Heart right ventricle (tissue), 16 donors: ENCODE measurements around the gene HELB. TPM values are rescaled to one million over a fixed set of nuclear protein-coding genes. Genes with fewer than 3 reads are reported as not detected.

Experiments used
- ATAC-seq, 8 donors: fragments of 200-7000 bp; cut with Tn5 transposase; one replicate each; pipeline ENCODE4 v1.9.1; 2020; ENCODE audit warnings: mild to moderate bottlenecking in 8 of 8, moderate library complexity in 8 of 8, moderate number of reproducible peaks in 1 of 8
- DNase-seq, 2 donors: peaks; one replicate each; pipeline ENCODE4 v3.0.0-alpha.2; 2020
- H3K27ac ChIP-seq, 10 donors: fragments of 200-600 bp; sonication (generic) in 2 of 10; one replicate each; pipeline versions ENCODE4 v1.5.0 to v1.8.0; 2020 to 2022; ENCODE audit warnings: mild to moderate bottlenecking in 3 of 10
- H3K27me3 ChIP-seq, 7 donors: fragments of 200-600 bp; one replicate each; pipeline ENCODE4 v1.8.0; 2021 to 2022; ENCODE audit warnings: mild to moderate bottlenecking in 2 of 7
- H3K36me3 ChIP-seq, 9 donors: fragments of 200-600 bp; sonication (generic) in 1 of 9; one replicate each; pipeline versions ENCODE4 v1.5.0 to v1.8.0; 2020 to 2022; ENCODE audit warnings: mild to moderate bottlenecking in 2 of 9
- H3K4me1 ChIP-seq, 9 donors: fragments of 200-600 bp; sonication (generic) in 1 of 9; one replicate each; pipeline versions ENCODE4 v1.5.0 to v1.8.0; 2020 to 2022; ENCODE audit warnings: mild to moderate bottlenecking in 4 of 9
- H3K4me3 ChIP-seq, 10 donors: fragments of 200-600 bp; sonication (generic) in 2 of 10; one replicate each; pipeline versions ENCODE4 v1.5.0 to v1.8.0; 2020 to 2022; ENCODE audit warnings: mild to moderate bottlenecking in 7 of 10, moderate library complexity in 2 of 10
- H3K9me3 ChIP-seq, 11 donors: fragments of 200-600 bp in 10 of 11; sonication (generic) in 2 of 11; one replicate each; pipeline versions ENCODE4 v1.5.0 to v1.8.0; 2013 to 2022; ENCODE audit warnings: mild to moderate bottlenecking in 2 of 11, control low read depth in 1 of 11, moderate library complexity in 1 of 11
- WGBS, 2 donors: extraction: QIAGEN DNeasy Blood & Tissue Kit; methylation state at CpG; one replicate each; pipeline ENCODE4 v1.1.7; 2013; ENCODE audit warnings: inconsistent platforms in 1 of 2; 5-methylcytosine and 5-hydroxymethylcytosine counted together
- intact Hi-C, 10 donors: fragments of 100-400 bp; cut with DNase I; formaldehyde crosslinking; loops; one replicate each; pipeline versions ENCODE4 v1.11.1 to v1.14.2; 2022
- polyA plus RNA-seq, 2 donors: library from polyadenylated mRNA; stranded (reverse); fragments of 200-250 nt; gene quantifications; one replicate each; pipeline ENCODE4 v1.2.3, GENCODE V29; 2013
- total RNA-seq, 10 donors: library from RNA; stranded (reverse); fragmentation: NEBNext Ultra II Directional in 3 of 10; extraction: Animal tissue kit (Norgen Biotek cat#: 25700) in 3 of 10; gene quantifications; one replicate each; pipeline versions ENCODE4 v1.2.1 to v1.2.4, GENCODE V29; 2021 to 2023
- TF ChIP-seq, protein P1 (sequence below), 9 donors: fragments of 200-600 bp; sonication (generic) in 2 of 9; IDR thresholded peaks; one replicate each; pipeline versions ENCODE4 v1.5.0 to v1.8.0; 2021 to 2022; ENCODE audit warnings: antibody characterized with exemption in 9 of 9, mild to moderate bottlenecking in 5 of 9, moderate library complexity in 1 of 9
- donor health status: Arrhythmogenic right ventricular cardiomyopathy.
- donor health status: ischemic (EF 13 %, LVEDD 7.1; RV severe dilation, severe dysfunction).
- donor health status: healthy with polysubstance abuse.
- donor health status: DM: no; HTN: yes; CAD: no.
- donor health status: DM: no; HTN: no; CAD: no.
- donor health status: ischemic (EF 25% LVEDD 6.9; RV normal size, moderate dysfunction).
- donor health status: ischemic (EF 25% LVEDD 5.7; RV mildly dilated, moderate dysfunction).
- donor health status: healthy.
- donor health status: DM: yes; HTN: yes; CAD: no.
- donor health status: Ischemic cardiomyopathy.
- donor health status: ischemic (EF 35%, LVEDD 5.7; RV mildly dilated, moderate dysfunction).
- donor health status: nonischemic (EF 11% LVEDD 7.7; RV severe dilation, severe dysfunction).
- donor health status: DM: yes; HTN: yes; CAD: no.
- donor health status: PGD.
- donor health status: ischemic (EF 29% LVEDD 5.4; RV normal size, mild dysfunction).
- donor health status: nonischemic (EF 23%, LVEDD 6.1; RV moderate dilation, normal function).

The HELB gene
- total and polyA plus RNA-seq, 12 donors = 0.16 to 3.6 (median 0.82) TPM

DNA sequence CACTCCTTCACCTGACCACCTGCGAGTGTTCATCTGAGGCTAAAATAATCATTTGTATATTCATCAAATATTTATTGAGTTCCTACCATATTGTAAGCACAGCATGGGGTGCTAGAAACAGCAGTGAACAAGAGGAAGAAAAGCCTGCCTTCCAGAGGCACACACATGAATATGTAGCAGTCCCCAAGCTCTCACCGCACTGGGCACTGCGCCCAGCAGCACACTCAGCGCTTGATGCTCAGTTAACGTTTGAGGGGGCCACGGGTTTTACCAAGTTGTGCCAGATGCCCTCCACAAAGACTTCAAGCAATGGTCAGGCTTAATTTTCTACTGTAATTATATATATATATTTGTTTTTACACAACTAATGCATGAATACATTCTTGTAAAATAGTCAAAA is 52.0 kb downstream of the HELB start:
- TF ChIP-seq, protein P1, sequence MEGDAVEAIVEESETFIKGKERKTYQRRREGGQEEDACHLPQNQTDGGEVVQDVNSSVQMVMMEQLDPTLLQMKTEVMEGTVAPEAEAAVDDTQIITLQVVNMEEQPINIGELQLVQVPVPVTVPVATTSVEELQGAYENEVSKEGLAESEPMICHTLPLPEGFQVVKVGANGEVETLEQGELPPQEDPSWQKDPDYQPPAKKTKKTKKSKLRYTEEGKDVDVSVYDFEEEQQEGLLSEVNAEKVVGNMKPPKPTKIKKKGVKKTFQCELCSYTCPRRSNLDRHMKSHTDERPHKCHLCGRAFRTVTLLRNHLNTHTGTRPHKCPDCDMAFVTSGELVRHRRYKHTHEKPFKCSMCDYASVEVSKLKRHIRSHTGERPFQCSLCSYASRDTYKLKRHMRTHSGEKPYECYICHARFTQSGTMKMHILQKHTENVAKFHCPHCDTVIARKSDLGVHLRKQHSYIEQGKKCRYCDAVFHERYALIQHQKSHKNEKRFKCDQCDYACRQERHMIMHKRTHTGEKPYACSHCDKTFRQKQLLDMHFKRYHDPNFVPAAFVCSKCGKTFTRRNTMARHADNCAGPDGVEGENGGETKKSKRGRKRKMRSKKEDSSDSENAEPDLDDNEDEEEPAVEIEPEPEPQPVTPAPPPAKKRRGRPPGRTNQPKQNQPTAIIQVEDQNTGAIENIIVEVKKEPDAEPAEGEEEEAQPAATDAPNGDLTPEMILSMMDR (IDR thresholded peaks at IDR 0.05) = no peak
- Histone ChIP-seq H3K9me3 (no peaks in the 10 kb centered on the region), H3K4me3 (no peak overlapping the region), H3K27me3 (no peaks in the 10 kb centered on the region), H3K4me1 (no peaks in the 10 kb centered on the region), H3K27ac (no peak overlapping the region), H3K36me3 (peaks cover 0 to 6% (median 0%) of the 10 kb centered on the region in 9 donors)
- intact Hi-C loops = loop anchor here in 1 of 10 donors (5.0 kb wide), 1 partner anchor 343 kb away; no protein-coding TSS in a partner anchor
- DNase-seq (no peak), ATAC-seq (no peak)
- WGBS, 2 donors = 70 to 73% methylated on average over 6 of the region's 6 CpGs

DNA sequence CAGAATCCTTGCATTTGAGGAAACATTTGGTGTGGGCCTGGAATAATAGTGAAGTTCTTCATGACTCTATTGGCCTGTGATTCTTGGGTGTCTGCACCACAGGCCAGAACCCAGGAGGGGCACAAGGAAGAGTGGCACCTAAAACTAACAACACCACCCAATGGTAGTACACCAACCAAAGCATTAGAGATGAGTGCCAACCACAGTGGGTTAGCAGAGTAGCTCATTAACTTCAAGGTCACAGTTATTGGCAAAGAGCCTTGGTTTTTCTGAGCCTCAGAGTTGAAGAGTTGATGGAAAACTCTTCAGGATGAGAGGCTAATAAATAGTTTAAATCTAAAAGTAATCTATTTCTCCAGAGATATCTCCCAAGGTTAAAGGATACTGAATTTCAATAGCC is 57.0 kb downstream of the HELB start:
- no peak overlapping the region for H3K4me3 ChIP-seq
- DNase-seq (no peak), ATAC-seq (no peak)
- H3K4me1 ChIP-seq = no peaks in the 10 kb centered on the region
- no peaks in the 10 kb centered on the region for H3K36me3 ChIP-seq
- H3K27me3 ChIP-seq = no peaks in the 10 kb centered on the region
- H3K27ac ChIP-seq = no peak overlapping the region
- TF ChIP-seq, protein P1 (IDR thresholded peaks at IDR 0.05) = no peak
- intact Hi-C loops = no loop called here
- no peaks in the 10 kb centered on the region for H3K9me3 ChIP-seq

DNA sequence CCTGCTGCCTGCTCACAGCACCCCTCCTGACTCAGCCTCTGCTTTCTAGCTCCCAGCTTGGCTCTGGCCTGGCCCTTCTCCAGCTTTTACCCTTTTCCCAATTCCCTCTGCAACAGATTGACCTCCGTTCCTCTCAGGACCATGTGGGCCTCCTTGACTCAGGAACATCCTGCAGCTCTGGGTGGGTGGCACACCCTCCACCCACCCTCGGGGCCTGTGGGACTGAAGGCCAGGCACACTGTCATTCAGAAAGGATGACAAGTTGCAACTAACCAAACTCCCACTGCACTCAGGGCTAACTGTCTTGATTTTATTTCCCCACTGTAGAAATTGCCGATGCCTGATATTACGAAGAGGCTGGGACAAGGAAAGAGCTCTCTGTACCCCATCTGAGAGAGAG is 59.4 kb downstream of the HELB start:
- Histone ChIP-seq H3K4me1 (no peaks in the 10 kb centered on the region), H3K4me3 (no peak overlapping the region), H3K36me3 (no peaks in the 10 kb centered on the region), H3K9me3 (no peaks in the 10 kb centered on the region), H3K27me3 (no peaks in the 10 kb centered on the region), H3K27ac (no peak overlapping the region)
- ATAC-seq (no peak), DNase-seq (no peak)
- intact Hi-C loops = no loop called here
- 80 to 90% methylated on average over 4 of the region's 4 CpGs for WGBS, 2 donors
- TF ChIP-seq, protein P1 (IDR thresholded peaks at IDR 0.05) = no peak

DNA sequence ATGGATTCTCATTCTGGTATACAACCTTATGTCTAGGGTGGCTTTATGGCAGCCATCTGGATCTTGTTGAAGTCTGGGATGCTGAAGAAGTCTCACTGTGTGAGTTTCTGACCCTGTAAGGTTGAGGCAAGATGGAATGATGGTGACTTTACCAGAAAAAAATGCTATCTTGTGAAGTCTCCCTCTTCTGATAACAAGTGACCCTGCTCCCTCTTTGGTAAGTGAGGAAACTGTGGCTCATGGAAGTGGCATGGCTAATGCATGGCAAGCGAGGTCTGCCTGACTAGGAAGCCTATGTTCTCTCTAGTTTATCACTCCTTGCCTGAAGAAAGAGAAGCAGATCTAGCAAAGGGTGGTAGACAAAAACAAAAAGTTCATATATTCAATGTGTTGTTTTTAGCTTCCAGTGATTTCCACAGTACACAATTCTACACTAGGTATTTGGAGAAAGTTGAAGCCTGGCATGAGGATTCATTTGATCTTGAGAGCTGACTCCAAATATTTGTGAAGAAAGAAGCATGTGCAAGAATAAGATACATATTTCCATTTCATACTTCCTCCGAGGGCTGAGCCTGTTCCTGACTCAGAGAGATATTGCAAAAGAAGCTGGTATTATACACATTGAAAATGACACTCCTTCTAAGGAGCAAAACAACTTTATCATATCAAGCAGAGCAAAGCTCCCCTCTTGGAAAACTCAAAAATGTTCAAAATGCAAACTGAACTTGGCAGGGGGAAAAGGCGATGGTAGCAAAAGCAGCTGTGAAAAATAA is 63.6 kb downstream of the HELB start:
- DNase-seq = no peak
- ATAC-seq = no peak
- no peaks in the 10 kb centered on the region for H3K9me3 ChIP-seq
- no peaks in the 10 kb centered on the region for H3K27me3 ChIP-seq
- intact Hi-C loops = no loop called here
- H3K4me1 ChIP-seq = no peaks in the 10 kb centered on the region
- TF ChIP-seq, protein P1 (IDR thresholded peaks at IDR 0.05) = no peak
- H3K36me3 ChIP-seq = no peaks in the 10 kb centered on the region
- WGBS, 2 donors = 66 to 70% methylated on average over 3 of the region's 3 CpGs
- H3K4me3 ChIP-seq = no peak overlapping the region
- H3K27ac ChIP-seq = no peak overlapping the region
